ENCODE results near the gene AHNAK2. TPM values are rescaled to one million over a fixed set of nuclear protein-coding genes. Genes with fewer than 3 reads are reported as not detected.

Gene AHNAK2
- total RNA-seq, 1 experiment from 2014 or later: 45.0 TPM

GRCh38 chr14:104899781-104900180 lies 78.4 kb downstream of the AHNAK2 start (continued):
- no peak for TF ChIP-seq REST (IDR thresholded peaks at IDR 0.05; ENCODE audit: low read depth)

- no peak for ATAC-seq
- Histone ChIP-seq H3K4me3 (replicated peaks in 1 of 2; ENCODE audit: low read depth in 1 of 2, low read length in 2 of 2) (no peak overlapping the region), H3K4me1 (ENCODE audit: control insufficient read depth in 1 of 2, insufficient read depth in 2 of 2, low read length in 2 of 2) (peaks cover 0 to 8% of the 10 kb centered on the region in 2 experiments; a peak in 1 of 4 replicates), H3K36me3 (ENCODE audit: control insufficient read depth in 1 of 2, insufficient read depth in 2 of 2, low read length in 2 of 2) (no peaks in the 10 kb centered on the region), H4K20me1 (ENCODE audit: insufficient read depth) (no peaks in the 10 kb centered on the region), H2AFZ (ENCODE audit: low read depth, low read length, poor library complexity, severe bottlenecking) (no peak overlapping the region), H3K79me2 (ENCODE audit: insufficient read depth, low read length) (no peaks in the 10 kb centered on the region), H3K27ac (ENCODE audit: low read depth, low read length) (no peak overlapping the region), H3K9ac (ENCODE audit: low read length) (no peak overlapping the region), H3K27me3 (ENCODE audit: insufficient read depth, low read length) (no peaks in the 10 kb centered on the region), H3K9me2 (ENCODE audit: insufficient read depth) (no peaks in the 10 kb centered on the region), H3K9me3 (ENCODE audit: control insufficient read depth in 1 of 2, insufficient read depth in 1 of 2, low read depth in 1 of 2, low read length in 2 of 2) (no peaks in the 10 kb centered on the region), H3K4me2 (ENCODE audit: low read length) (no peak overlapping the region)
- no TSS peak for BruUV-seq (replicated peaks)
- no peak for DNase-seq (ENCODE audit: low read depth, low spot score)
- ChIA-PET RAD21 (ENCODE audit: low non-redundant PET in 1 of 2, low total read pairs in 2 of 2, uncharacterized antibody in 2 of 2, unreplicated experiment in 2 of 2) (no interaction called here), POLR2A (no interaction called here), CTCF (no interaction called here)
- intact Hi-C loops (cut with micrococcal nuclease): no loop called here
- TF ChIP-seq ATF3 (IDR thresholded peaks at IDR 0.05) (no peak), SRF (IDR thresholded peaks at IDR 0.05; ENCODE audit: low read depth) (no peak), JUND (IDR thresholded peaks at IDR 0.05) (no peak), POLR2AphosphoS5 (IDR thresholded peaks at IDR 0.05; ENCODE audit: low read depth, low read length) (no peak), TCF7L2 (IDR thresholded peaks at IDR 0.05; ENCODE audit: borderline replicate concordance, extremely low read depth, insufficient read depth, insufficient read length) (no peak), SP1 (IDR thresholded peaks at IDR 0.05; ENCODE audit: low read depth) (no peak), FOSL1 (IDR thresholded peaks at IDR 0.05; ENCODE audit: low read depth) (no peak), ELF1 (IDR thresholded peaks at IDR 0.05; ENCODE audit: borderline replicate concordance, low read depth) (no peak), POLR2A (IDR thresholded peaks at IDR 0.05; ENCODE audit: borderline replicate concordance, extremely low read depth, insufficient read depth, insufficient read length) (no peak), MAX (IDR thresholded peaks at IDR 0.05) (no peak), CEBPB (IDR thresholded peaks at IDR 0.05; ENCODE audit: low read depth) (no peak), ZBTB33 (IDR thresholded peaks at IDR 0.05; ENCODE audit: extremely low read depth, insufficient replicate concordance, low read length) (no peak), SIN3A (IDR thresholded peaks at IDR 0.05; ENCODE audit: low read depth) (no peak), RAD21 (IDR thresholded peaks at IDR 0.05; ENCODE audit: low read depth) (no peak)
Measured at GRCh38 chr14:104898870-104899510, 79.2 kb downstream of the AHNAK2 start.

All from HCT116 (cell line).